Stimulated activated CD8-positive, alpha-beta memory T cell treated with anti-CD3 and anti-CD28 coated beads, Interleukin-7, amount 100 ng/mL, for 4 hours (primary cell): ENCODE results near the gene PANK4.

Source experiments
- DNase-seq, 2 donors: peaks; one replicate each; pipeline ENCODE4 v3.0.0-alpha.2; 2020; ENCODE audit warnings: low read depth in 2 of 2

Gene PANK4

DNA sequence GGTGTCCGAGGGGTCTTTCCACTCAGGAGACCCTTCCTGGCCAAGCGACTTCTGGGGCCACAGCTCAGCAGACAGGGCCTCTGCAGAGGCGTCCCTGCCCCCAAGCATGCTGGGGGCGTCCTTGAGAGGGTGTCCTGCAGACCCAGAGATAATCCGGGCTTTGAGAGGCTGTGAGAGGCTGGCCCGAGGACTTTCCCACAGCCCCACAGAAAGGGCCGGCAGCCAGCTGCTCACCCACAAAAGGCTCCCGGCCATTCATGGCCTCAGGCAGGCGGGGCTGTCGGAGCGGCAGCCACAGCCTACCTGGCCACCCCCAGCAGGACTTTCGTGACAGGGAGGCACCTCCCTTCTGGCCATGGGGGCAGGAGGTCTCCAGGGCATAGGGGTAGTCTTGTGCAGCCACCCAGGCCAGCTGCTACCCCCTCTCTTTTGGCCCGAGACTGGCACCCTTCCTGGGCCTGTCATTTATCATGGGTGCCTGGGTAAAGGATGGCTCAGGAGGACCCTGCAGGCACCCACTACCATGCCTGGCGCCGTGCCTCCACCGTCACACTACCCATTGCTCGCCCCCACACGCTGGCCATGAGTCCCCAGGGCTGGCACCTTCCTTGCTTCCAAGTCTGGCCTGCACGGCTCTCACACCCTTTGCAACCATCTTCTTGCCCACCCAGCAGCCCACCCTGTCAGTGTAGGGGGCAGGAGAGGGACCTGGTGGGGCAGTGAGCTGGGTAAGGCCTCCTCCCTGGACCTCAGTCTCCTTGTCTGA is 18.7 kb upstream of the PANK4 start:
- no peak for DNase-seq

- DNase-seq, result no peak
These were observed 17.9 kb upstream of the PANK4 start for GRCh38 chr1:2544093-2544874.

- DNase-seq, result no peak
These were observed 17.2 kb upstream of the PANK4 start for GRCh38 chr1:2543543-2544092.

- no peak for DNase-seq
These were observed 16.0 kb upstream of the PANK4 start for GRCh38 chr1:2542246-2542915.

DNA sequence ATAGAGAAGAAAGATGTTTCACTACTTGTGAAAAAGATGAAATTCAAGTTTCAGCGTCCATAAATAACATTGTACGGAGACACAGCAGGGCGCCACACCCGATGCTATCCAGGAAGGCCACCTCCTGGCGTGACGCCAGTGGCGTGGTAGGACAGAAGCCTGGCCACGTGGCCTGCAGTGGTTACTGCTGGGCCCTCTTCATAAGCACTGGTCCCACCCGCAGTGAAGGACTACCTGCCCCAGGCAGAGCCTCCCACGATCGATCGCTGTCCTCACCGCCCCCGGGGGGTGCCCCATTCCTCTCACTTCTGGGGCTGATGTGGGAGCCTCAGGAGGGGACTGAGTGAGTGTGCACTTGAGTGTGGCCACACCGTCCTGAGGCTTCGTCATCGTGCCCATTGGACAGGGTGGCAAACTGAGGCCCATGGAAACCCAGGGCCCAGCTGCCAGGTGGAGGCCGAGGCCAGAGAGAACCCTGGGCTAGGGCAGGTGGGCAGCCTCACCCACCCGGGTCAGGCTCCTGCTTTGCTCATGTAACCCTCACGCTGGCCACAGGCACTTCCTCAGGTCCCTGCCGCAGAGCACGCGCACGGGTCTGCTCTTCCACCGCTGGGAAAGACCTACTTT is 15.3 kb upstream of the PANK4 start:
- no peak for DNase-seq

DNA sequence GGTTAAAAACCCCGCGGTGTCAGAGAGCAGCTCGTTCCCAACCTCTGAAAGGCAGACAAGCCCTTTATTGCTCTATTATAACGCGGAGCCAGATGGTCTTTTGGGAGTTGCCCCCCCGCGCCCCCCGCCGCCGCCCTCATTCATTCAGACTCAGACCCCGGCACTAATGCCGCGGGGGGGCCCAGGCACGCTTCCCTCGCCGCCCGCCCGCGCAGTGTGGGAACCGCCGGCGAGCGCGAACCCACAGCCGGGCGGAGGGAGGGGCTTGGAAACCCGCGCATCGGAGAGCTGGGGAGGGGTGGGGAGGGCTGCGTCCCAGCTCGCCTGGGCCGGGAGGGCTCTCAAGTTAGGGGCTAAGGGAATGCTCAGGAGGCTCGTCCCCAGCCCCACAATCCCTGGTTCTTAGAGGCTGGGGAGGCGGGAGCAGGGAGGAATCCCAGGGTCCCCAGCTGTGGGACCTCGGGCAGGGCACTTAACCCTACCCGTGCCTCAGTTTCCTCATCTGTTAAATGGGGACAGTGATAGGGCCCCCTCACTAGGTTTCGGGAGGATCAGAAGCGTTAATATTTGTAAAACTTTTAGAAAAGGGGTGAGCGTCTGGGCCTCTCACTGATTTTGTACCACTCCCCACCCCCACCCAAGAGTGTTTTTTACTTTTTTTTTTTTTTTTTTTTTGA is 14.6 kb upstream of the PANK4 start:
- no peak for DNase-seq

GRCh38 chr1:2539312-2539907 is 13.0 kb upstream of the PANK4 start:
- DNase-seq, result no peak

DNA sequence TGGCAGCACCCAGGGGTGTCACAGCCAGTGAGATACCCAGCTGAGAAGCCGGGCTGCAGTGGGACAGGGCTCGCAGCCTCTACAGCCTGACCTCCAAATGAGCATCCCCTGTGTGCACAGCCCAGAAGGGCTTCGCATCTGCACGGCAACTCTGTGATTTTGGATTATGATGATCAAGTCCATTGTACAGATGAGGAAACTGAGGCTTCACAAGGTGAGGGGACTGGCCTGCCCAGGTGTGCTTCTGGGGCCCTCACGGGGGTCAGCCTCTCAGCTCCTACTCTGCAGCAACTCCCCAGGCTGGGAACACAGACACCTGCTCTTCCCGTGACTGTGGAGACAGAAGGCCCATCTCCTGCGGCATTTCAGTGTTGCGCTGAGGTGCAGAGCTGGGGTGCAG is 12.5 kb upstream of the PANK4 start:
- DNase-seq, result no peak

DNA sequence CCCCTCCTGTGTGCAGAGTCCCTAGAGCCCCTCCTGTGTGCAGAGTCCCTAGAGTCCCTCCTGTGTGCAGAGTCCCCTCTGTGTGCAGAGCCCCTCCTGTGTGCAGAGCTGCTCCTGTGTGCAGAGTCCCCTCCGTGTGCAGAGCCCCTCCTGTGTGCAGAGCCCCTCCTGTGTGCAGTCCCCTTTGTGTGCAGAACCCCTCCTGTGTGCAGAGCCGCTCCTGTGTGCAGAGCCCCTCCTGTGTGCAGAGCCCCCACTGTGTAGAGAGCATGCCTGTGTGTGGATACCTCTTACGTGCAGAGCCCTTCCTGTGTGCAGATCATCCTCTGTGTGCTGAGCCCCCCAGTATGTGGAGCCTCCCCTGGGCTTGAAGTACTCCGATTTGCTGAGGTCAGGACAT is 12.0 kb upstream of the PANK4 start:
- no peak for DNase-seq

- DNase-seq, result no peak
These were observed 11.4 kb upstream of the PANK4 start for GRCh38 chr1:2537784-2538115.

- DNase-seq, result no peak
These were observed 9.6 kb upstream of the PANK4 start for GRCh38 chr1:2535981-2536380.

- no peak for DNase-seq
These were observed 9.1 kb upstream of the PANK4 start for GRCh38 chr1:2535455-2535854.

GRCh38 chr1:2534687-2535441 is 8.5 kb upstream of the PANK4 start:
- no peak for DNase-seq

GRCh38 chr1:2534315-2534686 is 7.9 kb upstream of the PANK4 start:
- DNase-seq, result no peak

GRCh38 chr1:2533365-2533764 is 7.0 kb upstream of the PANK4 start:
- no peak for DNase-seq

DNA sequence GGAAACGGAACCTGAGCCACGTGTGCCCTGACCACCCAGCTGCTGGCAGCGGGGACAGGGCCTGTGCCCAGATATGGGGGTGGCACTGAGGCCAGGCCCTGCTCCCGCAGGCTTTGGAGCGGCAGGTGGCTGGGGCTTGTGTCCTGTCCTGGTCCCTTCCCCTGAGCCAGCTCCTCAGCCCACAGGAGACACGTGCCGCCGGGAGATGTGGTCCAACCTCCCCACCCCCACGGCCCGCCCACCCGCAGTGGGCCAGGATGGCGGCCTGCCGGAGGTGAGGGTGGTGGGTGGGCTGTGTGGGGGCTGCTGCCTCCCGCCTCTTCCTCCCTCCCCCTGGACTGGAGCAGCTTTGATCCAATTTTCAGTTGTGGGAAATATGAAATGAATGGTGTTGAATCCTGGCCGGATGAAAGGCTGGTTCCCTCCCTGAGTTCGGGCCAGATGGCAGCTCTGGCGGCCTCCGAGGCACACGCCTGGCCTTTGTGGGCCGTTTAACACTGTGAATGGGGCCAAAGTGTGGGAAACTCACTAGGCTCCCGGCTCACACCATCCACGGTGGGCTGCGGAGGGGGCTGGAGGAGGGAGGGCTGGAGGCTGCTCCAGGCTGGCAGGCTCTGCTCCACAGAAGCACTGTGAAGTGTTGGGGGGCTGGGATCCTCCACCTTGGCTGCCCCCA is 6.2 kb upstream of the PANK4 start:
- no peak for DNase-seq

DNA sequence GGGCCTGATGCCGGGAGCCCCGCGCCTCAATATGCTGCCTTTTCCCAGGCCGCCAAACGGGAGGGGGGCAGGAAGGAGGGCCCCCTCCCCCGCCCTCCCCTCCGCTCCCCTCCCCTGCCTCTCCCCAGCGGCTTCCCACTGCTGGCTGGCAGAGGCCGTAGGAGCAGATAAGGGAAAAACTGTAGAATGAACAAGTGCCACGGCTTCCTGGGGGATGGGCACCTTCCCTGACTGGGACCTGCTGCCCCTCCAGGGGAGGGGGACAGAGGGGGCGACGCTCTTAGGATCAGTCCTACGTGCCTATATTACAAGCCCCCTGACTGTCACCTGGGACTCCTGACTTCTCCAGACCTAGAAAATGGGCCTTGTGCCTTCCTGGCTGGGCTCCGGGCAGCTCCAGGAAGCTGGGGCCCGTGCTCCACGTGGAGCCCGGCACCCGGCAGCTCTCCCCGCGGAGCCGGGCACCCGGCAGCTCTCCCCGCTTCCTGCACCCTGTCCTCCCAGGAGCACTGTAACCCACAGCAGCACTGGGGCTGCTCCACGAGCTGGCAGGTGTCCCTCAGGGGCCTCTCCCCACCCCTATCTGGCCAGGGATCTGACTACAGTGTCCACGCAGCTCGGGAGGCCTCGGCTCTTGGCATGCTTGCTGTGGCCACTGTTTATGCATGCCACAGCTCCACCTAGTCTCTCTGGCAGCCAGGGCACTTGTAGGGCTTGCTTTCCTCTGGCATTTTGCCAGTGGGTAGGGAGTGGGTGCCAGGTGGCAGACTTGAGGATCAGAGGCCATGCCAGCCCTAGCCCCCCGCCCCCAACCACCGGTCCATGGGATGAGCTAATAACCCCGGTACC is 4.3 kb upstream of the PANK4 start:
- DNase-seq, result no peak

DNA sequence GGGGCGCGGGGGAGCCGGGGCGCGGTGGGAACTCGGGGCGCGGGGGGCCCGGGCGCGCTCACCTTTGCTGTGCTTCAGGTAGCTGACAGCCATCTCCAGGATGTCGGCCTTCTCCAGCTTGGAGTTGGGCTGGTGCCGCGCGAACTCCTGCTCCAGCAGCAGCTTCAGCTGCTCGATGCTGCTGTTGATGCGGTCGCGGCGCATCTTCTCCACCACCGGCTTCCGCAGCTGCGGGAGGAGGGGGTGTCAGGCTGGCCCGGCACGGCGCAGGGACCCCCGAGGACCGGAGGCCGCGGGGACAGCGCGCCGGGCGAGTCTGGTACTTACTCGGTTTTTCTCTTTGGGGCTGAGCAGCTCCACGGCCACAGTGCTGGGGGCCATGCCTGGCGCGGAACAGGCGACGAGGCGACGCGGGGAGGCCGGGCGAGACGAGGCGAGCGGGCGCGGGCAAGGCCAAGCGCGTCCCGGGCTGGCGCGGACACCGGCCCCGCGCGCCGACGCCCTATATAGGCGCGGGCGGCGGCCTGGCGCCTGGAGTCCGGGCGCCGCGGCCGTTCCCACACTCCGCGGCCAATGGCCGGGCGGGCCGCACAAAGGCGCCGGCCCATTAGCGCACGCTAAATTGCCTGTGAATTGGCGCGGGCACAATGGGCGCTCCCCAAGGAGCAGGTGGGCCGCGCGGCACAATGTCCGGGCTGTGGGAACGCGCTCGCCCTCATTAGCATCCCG is 3.6 kb upstream of the PANK4 start, which contains the start of gene HES5:
Gene HES5, minus strand, starts transcription at position 480 of the 729 bp plus-strand sequence. Its CDS starts 99 bp downstream, at position 381.
- DNase-seq, result no peak
